Adrenal gland (tissue), 12 donors: ENCODE measurements around the gene SIRT1. TPM values are rescaled to one million over a fixed set of nuclear protein-coding genes. Genes with fewer than 3 reads are reported as not detected.

Experiments
- DNase-seq, 7 donors: peaks; one replicate each; pipeline ENCODE4 v3.0.0-alpha.2; 2019 to 2020
- H3K27ac ChIP-seq, 5 donors: fragments of 200-600 bp; sonication (generic) in 4 of 5; 1 replicate in 3 of 5; 2 replicates in 2 of 5; pipeline versions ENCODE4 v1.5.1 to v1.8.0; 2016 to 2020; ENCODE audit warnings: mild to moderate bottlenecking in 1 of 5
- H3K27me3 ChIP-seq: fragments of 200-600 bp; 2 replicates; pipeline ENCODE4 v1.8.0; 2021
- H3K36me3 ChIP-seq, 2 donors: fragments of 200-600 bp; replicated peaks in 1 of 2; 1 replicate in 1 of 2; 2 replicates in 1 of 2; pipeline versions ENCODE4 v1.5.1 to v1.8.0; 2018 to 2022
- H3K4me1 ChIP-seq, 2 donors: fragments of 200-600 bp; replicated peaks in 1 of 2; 1 replicate in 1 of 2; 2 replicates in 1 of 2; pipeline versions ENCODE4 v1.5.1 to v1.8.0; 2018 to 2021
- H3K4me3 ChIP-seq, 4 donors: fragments of 200-600 bp; sonication (generic) in 3 of 4; one replicate each; pipeline ENCODE4 v1.5.1; 2016 to 2018
- H3K9me3 ChIP-seq, 3 donors: fragments of 200-600 bp; sonication (generic) in 1 of 3; replicated peaks in 1 of 3; 1 replicate in 2 of 3; 2 replicates in 1 of 3; pipeline versions ENCODE4 v1.5.1 to v1.8.0; 2016 to 2021
- CTCF ChIP-seq, 6 experiments: fragments of 450-650 bp in 4 of 6; fragments of 200-600 bp in 2 of 6; sonication (generic) in 1 of 6; IDR thresholded peaks; 1 replicate in 5 of 6; 2 replicates in 1 of 6; pipeline versions ENCODE4 v1.5.1 to v1.8.0; 2016 to 2021; ENCODE audit warnings: antibody characterized with exemption in 6 of 6, mild to moderate bottlenecking in 2 of 6, moderate library complexity in 1 of 6
- POLR2A ChIP-seq, 2 donors: fragments of 450-650 bp; IDR thresholded peaks; one replicate each; pipeline ENCODE4 v1.6.1; 2017; ENCODE audit warnings: antibody characterized with exemption in 2 of 2, mild to moderate bottlenecking in 2 of 2, moderate library complexity in 1 of 2
- WGBS, 4 donors: extraction: QIAGEN DNeasy Blood & Tissue Kit in 2 of 4; methylation state at CpG; one replicate each; pipeline versions ENCODE4 v1.1.5 to v1.1.7; 2013 to 2017; 5-methylcytosine and 5-hydroxymethylcytosine counted together
- intact Hi-C, 2 donors: fragments of 100-400 bp; cut with DNase I; formaldehyde crosslinking; loops; one replicate each; pipeline versions ENCODE4 v1.14.1 to v1.15.0; 2022 to 2023
- polyA plus RNA-seq, 3 donors: library from polyadenylated mRNA; stranded (reverse); fragments of 200-250 nt in 2 of 3; fragments of 350-450 nt in 1 of 3; fragmentation: Illumina TruSeq in 1 of 3; extraction: RNeasy Lipid Tissue Mini Kit (QIAGEN cat#74804) in 1 of 3; gene quantifications; one replicate each; pipeline ENCODE4 v1.2.3, GENCODE V29; 2013 to 2014
- total RNA-seq, 9 donors: library from RNA; depleted of rRNA in 4 of 9; stranded (reverse); fragments of >200 nt in 4 of 9; fragments of 120-200 nt in 1 of 9; fragmentation: NEBNext Ultra II Directional in 1 of 9; extraction: Animal tissue kit (Norgen Biotek cat#: 25700) in 1 of 9; gene quantifications; one replicate each; pipeline versions ENCODE4 v1.1.0 to v1.2.4, GENCODE V29; 2013 to 2023
- donor health status: healthy with polysubstance abuse.
- donor health status: Bipolar disorder and iron deficiency.
- donor health status: DM: yes; HTN: yes; CAD: no.
- donor health status: DM: no; HTN: no; CAD: no.
- donor health status: DM: no; HTN: no; CAD: no.
- donor health status: DM: yes; HTN: yes; CAD: no.

Gene SIRT1
- total and polyA plus RNA-seq, 12 donors: 14.8 to 51.8 (median 26.2) TPM

GRCh38 chr10:67903581-67903980 lies 19.1 kb downstream of the SIRT1 start:
- Histone ChIP-seq H3K9me3 (no peaks in the 10 kb centered on the region), H3K27me3 (no peaks in the 10 kb centered on the region), H3K36me3 (peaks cover 0 to 48% of the 10 kb centered on the region in 2 donors), H3K27ac (no peak overlapping the region), H3K4me1 (peaks cover 0 to 9% of the 10 kb centered on the region in 2 donors), H3K4me3 (no peak overlapping the region)
- 93 to 96% (median 95%) methylated on average over 4 to 7 of the region's 7 CpGs for WGBS, 4 donors
- no peak for DNase-seq
- no peak for TF ChIP-seq POLR2A (IDR thresholded peaks at IDR 0.05)
- no peak for TF ChIP-seq CTCF (IDR thresholded peaks at IDR 0.05)
- intact Hi-C loops: no loop called here

GRCh38 chr10:67912331-67912946 lies 28.0 kb downstream of the SIRT1 start:
- Histone ChIP-seq H3K27me3 (no peaks in the 10 kb centered on the region), H3K4me3 (no peak overlapping the region), H3K9me3 (no peaks in the 10 kb centered on the region), H3K27ac (no peak overlapping the region), H3K36me3 (peaks cover 0 to 91% of the 10 kb centered on the region in 2 donors), H3K4me1 (no peaks in the 10 kb centered on the region)
- 75 to 83% (median 78%) methylated on average over 2 of the region's 2 CpGs for WGBS, 4 donors
- no peak for DNase-seq
- intact Hi-C loops: no loop called here
- no peak for TF ChIP-seq POLR2A (IDR thresholded peaks at IDR 0.05)
- TF ChIP-seq CTCF (IDR thresholded peaks at IDR 0.05): no peak

DNA sequence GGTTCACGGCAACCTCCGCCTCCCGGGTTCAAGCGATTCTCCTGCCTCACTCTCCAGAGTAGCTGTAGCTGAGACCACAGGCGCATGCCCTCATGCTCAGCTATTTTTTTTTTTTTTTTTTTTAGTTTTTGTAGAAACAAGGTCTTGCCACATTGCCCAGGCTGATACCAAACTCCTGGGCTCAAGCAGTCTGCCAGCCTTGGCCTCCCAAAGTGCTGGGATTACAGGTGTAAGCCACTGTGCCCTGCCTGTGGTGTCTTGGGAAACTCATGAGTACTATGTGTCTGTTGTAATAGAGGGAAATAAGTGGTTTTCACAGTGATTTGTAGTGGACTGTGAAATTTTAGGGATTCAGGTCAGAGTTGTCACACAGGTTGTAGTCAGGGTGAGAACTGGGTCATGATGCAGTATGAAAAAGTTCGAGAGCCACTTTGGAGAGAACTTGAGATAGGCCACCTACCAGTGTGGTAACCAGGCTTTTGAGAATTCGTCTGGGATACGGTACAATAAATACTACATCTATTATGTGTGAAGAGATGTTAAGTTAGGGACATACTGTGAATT lies 30.4 kb downstream of the SIRT1 start:
- WGBS, 4 donors: 96 to 98% (median 97%) methylated on average over 8 of the region's 8 CpGs
- Histone ChIP-seq H3K27me3 (no peaks in the 10 kb centered on the region), H3K4me1 (no peaks in the 10 kb centered on the region), H3K4me3 (no peak overlapping the region), H3K9me3 (no peaks in the 10 kb centered on the region), H3K27ac (no peak overlapping the region), H3K36me3 (peaks cover 0 to 81% of the 10 kb centered on the region in 2 donors)
- DNase-seq: no peak
- TF ChIP-seq CTCF (IDR thresholded peaks at IDR 0.05) (no peak), POLR2A (IDR thresholded peaks at IDR 0.05) (no peak)
- intact Hi-C loops: no loop called here

GRCh38 chr10:67917169-67917568 lies 32.7 kb downstream of the SIRT1 start:
- no peaks in the 10 kb centered on the region for H3K9me3 ChIP-seq
- no peak overlapping the region for H3K4me3 ChIP-seq
- no peak for DNase-seq
- intact Hi-C loops: no loop called here
- no peaks in the 10 kb centered on the region for H3K4me1 ChIP-seq
- peaks cover 0 to 62% of the 10 kb centered on the region in 2 donors for H3K36me3 ChIP-seq
- 85 to 95% (median 91%) methylated on average over 2 of the region's 2 CpGs for WGBS, 4 donors
- no peak for TF ChIP-seq CTCF (IDR thresholded peaks at IDR 0.05)
- TF ChIP-seq POLR2A (IDR thresholded peaks at IDR 0.05): no peak
- H3K27ac ChIP-seq: no peak overlapping the region
- no peaks in the 10 kb centered on the region for H3K27me3 ChIP-seq
